NCI-H2081 (cell line): ENCODE data around the gene PIGT.
A peak's percentile ranks its signal among the peaks of the same experiment; 100 is the strongest.
"Not testable (repeated sequence)": the region's sequence is repeated elsewhere in the genome, so short reads cannot be mapped to it uniquely, and the experiment has no call there.

Source experiments
- DNase-seq, 2 experiments: peaks; one replicate each; lab custom pipeline; 2025; lab: John Stamatoyannopoulos, UW

Gene PIGT

GRCh38 chr20:45462711-45463509, 47.0 kb downstream of the PIGT start:
- DNase-seq, result no peak

- DNase-seq, result no peak
Observed at GRCh38 chr20:45463709-45464108, 47.8 kb downstream of the PIGT start.

DNA sequence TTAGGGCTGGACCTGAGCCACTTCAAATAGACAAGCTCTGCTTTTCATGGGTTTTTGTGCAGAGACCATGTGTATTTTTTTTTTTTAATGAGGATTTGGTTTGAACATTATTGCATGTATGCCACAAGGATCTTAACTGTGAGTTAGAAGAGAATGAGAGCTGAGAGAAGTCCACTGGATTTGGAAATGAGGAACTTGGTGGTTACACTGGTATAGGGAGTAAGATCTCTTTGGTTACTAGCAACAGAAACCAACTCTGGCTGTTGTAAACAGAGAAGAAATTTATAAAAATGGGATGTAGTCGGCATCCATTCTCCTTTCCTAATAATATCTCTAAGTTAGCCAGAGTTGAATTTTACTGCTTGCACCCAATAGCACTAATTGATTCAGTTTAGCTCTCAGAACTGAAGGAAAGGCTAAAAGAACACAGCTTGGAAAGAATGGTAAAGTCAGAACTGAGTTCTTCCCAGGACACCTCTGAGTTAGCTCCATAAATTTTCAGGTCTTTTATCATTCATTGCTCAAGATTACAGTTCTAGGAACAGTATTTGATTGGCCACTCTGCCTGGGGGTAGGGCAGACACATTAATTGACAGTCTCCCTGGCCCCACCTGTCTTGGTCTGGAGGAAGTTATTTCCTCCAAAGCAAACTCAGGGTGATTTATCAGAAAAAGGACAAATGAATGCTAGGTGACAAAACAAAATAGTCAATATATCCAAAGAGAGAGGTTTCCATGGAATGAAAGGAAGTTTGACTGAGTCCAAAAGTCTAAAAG, 49.7 kb downstream of the PIGT start:
- DNase-seq, result no peak

GRCh38 chr20:45467172-45467571, 51.2 kb downstream of the PIGT start:
- DNase-seq, result no peak

GRCh38 chr20:45467861-45468260, 51.9 kb downstream of the PIGT start:
- peak; percentile 63 to 83 for DNase-seq

- DNase-seq, result peak in 1 of 2 experiments; percentile 39
Observed at GRCh38 chr20:45469336-45470261, 53.7 kb downstream of the PIGT start, which contains the start of gene WFDC2. WFDC2 (plus strand) TSS chr20:45469753; CDS start chr20:45469782, 29 bp downstream.

- peak in 1 of 2 experiments; percentile 47 for DNase-seq
Observed at GRCh38 chr20:45470262-45470931, 54.5 kb downstream of the PIGT start.

DNA sequence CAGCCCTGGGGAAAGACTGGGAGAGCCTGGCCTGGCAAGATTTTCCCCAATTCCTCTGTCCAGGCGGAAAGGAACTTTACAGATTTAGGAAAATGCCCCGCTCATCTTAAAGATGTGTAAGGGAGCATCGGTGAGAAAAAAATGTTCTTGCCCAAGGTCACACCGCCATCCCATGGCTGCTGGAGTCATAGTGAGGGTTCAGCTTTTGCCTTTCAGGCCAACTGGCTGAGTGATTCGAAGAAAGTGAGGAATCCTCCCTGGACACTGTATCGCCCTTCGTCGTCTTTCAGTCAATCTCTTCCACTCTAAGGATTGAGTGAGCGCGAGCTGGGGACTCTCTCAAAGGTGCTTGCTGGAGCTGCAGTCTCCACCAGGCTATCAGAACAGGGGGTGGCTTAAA, 55.0 kb downstream of the PIGT start:
- peak in 1 of 2 experiments; percentile 20 for DNase-seq

- DNase-seq, result not testable (repeated sequence)
Observed at GRCh38 chr20:45472286-45472685, 56.3 kb downstream of the PIGT start.
